Measurements from ENCODE around the gene PTGER1. TPM values are rescaled to one million over a fixed set of nuclear protein-coding genes. Genes with fewer than 3 reads are reported as not detected.
"Not testable (repeated sequence)": the region's sequence is repeated elsewhere in the genome, so short reads cannot be mapped to it uniquely, and the experiment has no call there.

Gene PTGER1
- total RNA-seq, 1 experiment from 2014 or later: 0.35 TPM

- Histone ChIP-seq H3K27me3 (ENCODE audit: control insufficient read depth, insufficient read depth, low read length) (no peaks in the 10 kb centered on the region), H3K4me3 (ENCODE audit: insufficient read depth, low read depth, low read length) (no peak overlapping the region), H3K36me3 (replicated peaks; ENCODE audit: control insufficient read depth, insufficient read depth, low read length) (peaks cover 11% of the 10 kb centered on the region)
- DNase-seq: no peak
These were observed 35.4 kb upstream of the PTGER1 start for GRCh38 chr19:14510311-14511228.

- no peaks in the 10 kb centered on the region for H3K36me3 ChIP-seq (replicated peaks; ENCODE audit: control insufficient read depth, insufficient read depth, low read length)
- DNase-seq: no peak
- no peaks in the 10 kb centered on the region for H3K27me3 ChIP-seq (ENCODE audit: control insufficient read depth, insufficient read depth, low read length)
- no peak overlapping the region for H3K4me3 ChIP-seq (ENCODE audit: insufficient read depth, low read depth, low read length)
These were observed 32.8 kb upstream of the PTGER1 start for GRCh38 chr19:14507704-14508542.

DNA sequence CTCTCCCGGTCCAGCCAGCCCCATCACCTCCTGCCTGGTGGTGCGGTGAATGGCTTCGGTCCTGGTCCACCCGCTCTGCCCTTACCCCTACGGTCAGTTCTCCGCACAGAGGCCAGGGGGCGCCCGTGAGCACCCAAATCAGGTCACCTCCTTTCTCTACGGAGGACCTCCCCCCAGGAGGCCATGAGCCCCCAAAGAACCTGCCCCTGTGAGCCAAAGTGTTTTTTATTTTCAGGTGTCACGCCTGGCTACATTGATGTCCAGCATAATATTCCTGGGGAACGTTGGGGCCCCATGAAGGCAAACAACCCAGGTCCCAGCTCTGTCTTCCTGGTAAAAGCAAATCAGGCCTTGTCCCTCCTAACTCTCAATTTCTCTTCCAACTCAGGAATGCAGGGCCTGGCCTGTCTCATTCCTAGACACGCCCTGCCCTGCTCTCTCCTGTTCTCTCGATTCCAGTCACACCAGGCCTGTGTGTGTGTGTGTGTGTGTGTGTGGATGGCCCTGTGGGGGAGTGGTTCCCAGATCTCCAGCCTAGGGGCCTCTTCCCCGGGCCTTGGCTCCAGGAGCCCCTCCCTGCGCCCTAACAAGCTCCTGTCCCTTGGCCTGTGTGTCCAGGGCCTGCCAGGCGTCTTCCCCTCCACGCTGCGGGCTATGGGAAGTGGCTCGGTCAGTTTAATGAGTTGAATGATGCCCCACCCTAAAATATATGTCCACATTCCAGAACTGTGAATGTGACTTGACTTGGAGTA lies 30.5 kb upstream of the PTGER1 start:
- no peak overlapping the region for H3K4me3 ChIP-seq (ENCODE audit: insufficient read depth, low read depth, low read length)
- no peaks in the 10 kb centered on the region for H3K27me3 ChIP-seq (ENCODE audit: control insufficient read depth, insufficient read depth, low read length)
- H3K36me3 ChIP-seq (replicated peaks; ENCODE audit: control insufficient read depth, insufficient read depth, low read length): no peaks in the 10 kb centered on the region
- DNase-seq: peak; percentile 95

DNA sequence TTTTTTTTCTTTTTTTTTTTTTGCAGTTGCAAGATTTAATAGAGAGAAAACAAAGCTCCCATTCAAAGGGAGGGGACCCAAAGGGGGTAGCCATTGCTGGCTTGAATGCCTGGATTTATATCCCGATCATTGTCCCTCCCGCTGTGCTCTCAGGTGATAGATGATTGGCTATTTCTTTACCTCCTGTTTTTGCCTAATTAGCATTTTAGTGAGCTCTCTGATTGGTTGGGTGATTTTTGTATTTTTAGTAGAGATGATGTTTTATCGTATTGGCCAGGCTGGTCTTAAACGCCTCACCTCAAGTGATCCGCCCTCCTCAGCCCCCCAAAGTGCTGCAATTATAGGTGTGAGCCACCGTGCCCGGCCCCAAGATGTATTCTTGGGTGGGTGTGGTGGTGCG lies 29.4 kb upstream of the PTGER1 start:
- not testable (repeated sequence) for DNase-seq; H3K27me3 ChIP-seq (ENCODE audit: control insufficient read depth, insufficient read depth, low read length); H3K4me3 ChIP-seq (ENCODE audit: insufficient read depth, low read depth, low read length); H3K36me3 ChIP-seq (replicated peaks; ENCODE audit: control insufficient read depth, insufficient read depth, low read length)

DNA sequence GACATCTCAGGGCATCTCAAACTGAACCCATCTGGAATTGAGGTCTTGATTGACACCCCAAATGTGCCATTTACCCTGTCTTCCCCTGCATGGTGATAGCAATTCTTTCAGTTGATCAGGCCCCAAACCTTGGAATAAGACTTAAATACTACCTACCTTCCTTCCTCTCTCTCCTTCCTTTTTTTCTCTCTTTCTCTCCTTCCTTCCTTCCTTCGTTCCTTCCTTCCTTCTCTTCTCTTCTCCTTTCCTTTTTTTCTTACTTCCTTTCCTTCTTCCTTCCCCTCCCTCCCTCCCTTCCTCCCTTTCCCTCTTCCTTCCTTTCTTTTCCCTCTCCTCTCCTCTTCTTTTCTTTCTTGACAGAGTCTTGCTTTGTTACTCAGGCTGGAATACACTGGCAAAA lies 28.1 kb upstream of the PTGER1 start:
- Histone ChIP-seq H3K36me3 (replicated peaks; ENCODE audit: control insufficient read depth, insufficient read depth, low read length) (no peaks in the 10 kb centered on the region), H3K27me3 (ENCODE audit: control insufficient read depth, insufficient read depth, low read length) (no peaks in the 10 kb centered on the region), H3K4me3 (ENCODE audit: insufficient read depth, low read depth, low read length) (no peak overlapping the region)
- no peak for DNase-seq

GRCh38 chr19:14502334-14503092 lies 27.4 kb upstream of the PTGER1 start:
- Histone ChIP-seq H3K4me3 (ENCODE audit: insufficient read depth, low read depth, low read length) (no peak overlapping the region), H3K36me3 (replicated peaks; ENCODE audit: control insufficient read depth, insufficient read depth, low read length) (no peaks in the 10 kb centered on the region), H3K27me3 (ENCODE audit: control insufficient read depth, insufficient read depth, low read length) (no peaks in the 10 kb centered on the region)
- DNase-seq: no peak

DNA sequence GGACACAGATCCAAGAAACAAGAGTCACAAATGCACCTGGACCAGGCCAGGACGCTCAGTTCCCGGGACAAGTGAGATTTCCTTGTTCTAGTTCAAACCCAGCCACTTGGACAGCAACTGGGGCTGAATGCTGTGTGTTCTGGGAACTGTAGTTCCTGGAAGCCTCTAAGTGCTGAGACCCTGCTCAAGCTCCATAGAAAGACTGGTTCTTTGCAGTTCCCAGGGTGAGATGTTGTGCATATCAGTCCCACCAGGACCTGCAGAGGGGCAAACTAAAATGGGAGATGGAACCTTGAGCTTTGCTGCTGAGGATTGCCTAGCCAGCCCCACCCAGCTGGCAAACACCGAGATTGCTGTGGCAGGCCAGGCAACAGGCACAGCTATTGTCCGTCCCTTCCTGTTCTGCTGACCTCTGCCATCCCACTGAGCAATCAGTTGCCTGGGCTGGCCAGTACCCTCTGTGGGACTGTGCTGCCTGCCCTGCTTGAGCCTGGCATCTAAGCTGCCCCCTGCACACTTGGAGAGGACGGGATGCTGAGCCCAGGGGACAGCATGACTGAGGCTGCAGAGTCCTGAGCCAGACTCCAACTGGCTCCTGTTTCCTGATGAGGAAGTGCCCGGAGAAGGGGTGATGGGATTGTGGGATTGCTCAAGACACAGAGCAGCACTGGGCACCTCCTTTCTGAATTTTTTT lies 22.2 kb upstream of the PTGER1 start:
- DNase-seq: peak; percentile 59
- Histone ChIP-seq H3K36me3 (replicated peaks; ENCODE audit: control insufficient read depth, insufficient read depth, low read length) (no peaks in the 10 kb centered on the region), H3K27me3 (ENCODE audit: control insufficient read depth, insufficient read depth, low read length) (no peaks in the 10 kb centered on the region), H3K4me3 (ENCODE audit: insufficient read depth, low read depth, low read length) (no peak overlapping the region)

DNA sequence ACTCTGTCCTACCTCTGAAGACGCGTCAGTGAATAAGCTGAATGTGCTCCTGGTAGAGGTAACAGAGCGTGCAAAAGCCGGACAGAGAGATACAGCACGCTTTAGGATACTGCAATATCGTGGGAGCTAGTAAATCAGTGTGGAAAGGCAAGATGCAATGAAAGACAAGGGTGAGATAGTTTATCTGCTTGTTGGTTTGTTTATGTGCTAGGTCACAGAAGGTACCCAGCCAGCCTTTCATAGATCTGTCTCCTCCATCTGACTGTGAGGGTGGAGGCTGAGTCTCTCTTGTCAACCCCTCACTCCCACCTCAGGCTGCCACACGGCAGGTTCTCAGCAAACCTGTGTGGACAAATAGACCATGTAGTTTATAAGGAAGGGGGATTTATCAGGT lies 21.7 kb upstream of the PTGER1 start:
- Histone ChIP-seq H3K36me3 (replicated peaks; ENCODE audit: control insufficient read depth, insufficient read depth, low read length) (peaks cover 1% of the 10 kb centered on the region; the same call in 1 of the 2 replicates), H3K4me3 (ENCODE audit: insufficient read depth, low read depth, low read length) (peak overlapping the region; percentile 39; the same call in 1 of the 2 replicates), H3K27me3 (ENCODE audit: control insufficient read depth, insufficient read depth, low read length) (no peaks in the 10 kb centered on the region)
- DNase-seq: no peak

DNA sequence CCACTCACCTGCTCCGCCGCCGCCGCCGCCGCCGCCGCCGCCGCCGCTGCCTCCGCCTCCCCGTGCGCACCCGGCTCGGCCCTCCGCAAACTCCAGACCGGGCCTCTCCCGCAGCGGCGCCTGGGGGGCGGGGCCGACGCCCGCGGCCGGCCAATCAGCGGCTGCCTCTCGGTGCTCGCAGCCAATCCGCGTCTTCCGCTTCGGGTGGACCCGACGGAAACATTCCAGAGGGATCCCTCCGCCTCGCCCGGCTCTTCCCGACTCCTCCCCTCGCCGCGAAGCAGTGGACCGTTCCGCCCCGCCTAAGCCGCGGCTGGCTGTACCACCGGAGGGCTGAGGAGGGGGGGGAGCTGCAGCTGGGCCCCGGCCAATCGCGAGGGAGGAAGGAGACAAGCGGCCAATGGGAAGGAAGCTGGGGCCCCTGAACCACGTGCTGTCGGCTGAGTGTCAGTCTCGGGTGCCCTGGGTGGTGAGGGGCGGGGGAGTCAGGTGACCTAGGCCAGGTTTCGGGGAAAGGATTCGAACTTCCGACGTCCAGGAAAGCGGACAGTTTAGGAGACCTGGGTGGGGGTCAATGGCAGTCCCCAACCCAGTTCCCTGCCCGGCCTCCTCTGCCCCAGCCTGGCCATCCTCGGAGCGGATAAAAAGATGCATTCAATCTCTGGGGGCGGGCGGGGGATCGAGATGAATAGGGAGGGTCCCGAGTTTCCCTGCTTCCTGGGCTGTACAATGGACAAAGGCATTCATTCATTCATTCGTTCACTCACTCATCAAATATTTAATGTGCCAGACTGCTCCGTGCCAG lies 21.1 kb upstream of the PTGER1 start, which contains the start of gene GIPC1:
Gene GIPC1, minus strand, starts transcription at position 99 of the 805 bp plus-strand sequence. CDS start 13,151 bp downstream, outside the sequence.
- peaks cover 2% of the 10 kb centered on the region for H3K36me3 ChIP-seq (replicated peaks; ENCODE audit: control insufficient read depth, insufficient read depth, low read length)
- H3K4me3 ChIP-seq (ENCODE audit: insufficient read depth, low read depth, low read length): peak within 1 kb of the TSS; percentile 58
- H3K27me3 ChIP-seq (ENCODE audit: control insufficient read depth, insufficient read depth, low read length): no peaks in the 10 kb centered on the region
- peak; percentile 100 for DNase-seq

GRCh38 chr19:14495672-14496028 lies 20.5 kb upstream of the PTGER1 start:
- Histone ChIP-seq H3K36me3 (replicated peaks; ENCODE audit: control insufficient read depth, insufficient read depth, low read length) (peaks cover 2% of the 10 kb centered on the region), H3K4me3 (ENCODE audit: insufficient read depth, low read depth, low read length) (peak overlapping the region; percentile 58), H3K27me3 (ENCODE audit: control insufficient read depth, insufficient read depth, low read length) (no peaks in the 10 kb centered on the region)
- no peak for DNase-seq

- peak; percentile 78 for DNase-seq
- H3K4me3 ChIP-seq (ENCODE audit: insufficient read depth, low read depth, low read length): peak overlapping the region; percentile 58
- H3K36me3 ChIP-seq (replicated peaks; ENCODE audit: control insufficient read depth, insufficient read depth, low read length): peaks cover 2% of the 10 kb centered on the region
- H3K27me3 ChIP-seq (ENCODE audit: control insufficient read depth, insufficient read depth, low read length): no peaks in the 10 kb centered on the region
These were observed 19.9 kb upstream of the PTGER1 start for GRCh38 chr19:14494910-14495671.

GRCh38 chr19:14494411-14494810 lies 19.3 kb upstream of the PTGER1 start:
- H3K27me3 ChIP-seq (ENCODE audit: control insufficient read depth, insufficient read depth, low read length): no peaks in the 10 kb centered on the region
- H3K4me3 ChIP-seq (ENCODE audit: insufficient read depth, low read depth, low read length): no peak overlapping the region
- DNase-seq: no peak
- peaks cover 2% of the 10 kb centered on the region for H3K36me3 ChIP-seq (replicated peaks; ENCODE audit: control insufficient read depth, insufficient read depth, low read length)
